Fibroblast of lung (primary cell): ENCODE results near the gene TTC39B. TPM values are rescaled to one million over a fixed set of nuclear protein-coding genes. Genes with fewer than 3 reads are reported as not detected.

Source experiments
- DNase-seq, 2 donors: peaks; one replicate each; pipeline versions ENCODE4 v3.0.0 to v3.0.0-alpha.2; 2010; ENCODE audit warnings: low read depth in 2 of 2
- H2AFZ ChIP-seq: 2 replicates; pipeline ENCODE4 v1.5.1; 2012; ENCODE audit warnings: low read length, control low read depth, inconsistent platforms
- H3K27ac ChIP-seq: 2 replicates; pipeline ENCODE4 v1.5.1; 2011; ENCODE audit warnings: low read length, control low read depth; ENCODE audit not compliant: insufficient read depth
- H3K27me3 ChIP-seq: 2 replicates; pipeline ENCODE4 v1.5.1; 2011; ENCODE audit warnings: mild to moderate bottlenecking, low read length; ENCODE audit not compliant: control insufficient read depth, insufficient read depth
- H3K36me3 ChIP-seq: 2 replicates; pipeline ENCODE4 v1.5.1; 2011; ENCODE audit warnings: low read length; ENCODE audit not compliant: control insufficient read depth, insufficient read depth
- H3K4me1 ChIP-seq: 2 replicates; pipeline ENCODE4 v1.5.1; 2011; ENCODE audit warnings: low read length; ENCODE audit not compliant: control insufficient read depth, insufficient read depth; ENCODE audit errors: extremely low read depth
- H3K4me2 ChIP-seq: 2 replicates; pipeline ENCODE4 v1.5.1; 2011; ENCODE audit warnings: low read length, control low read depth; ENCODE audit not compliant: insufficient read depth; ENCODE audit errors: extremely low read depth
- H3K4me3 ChIP-seq, 4 experiments: fragments of 200-600 bp in 1 of 4; sonication (generic) in 1 of 4; replicated peaks in 1 of 4; 2 replicates each; pipeline ENCODE4 v1.5.1; 2011 to 2016; ENCODE audit warnings: low read length in 4 of 4, low read depth in 3 of 4, mild to moderate bottlenecking in 3 of 4, control low read depth in 2 of 4, inconsistent platforms in 1 of 4, mixed read lengths in 1 of 4; ENCODE audit not compliant: insufficient read depth in 1 of 4; ENCODE audit errors: control extremely low read depth in 1 of 4
- H3K79me2 ChIP-seq: 2 replicates; pipeline ENCODE4 v1.5.1; 2012; ENCODE audit warnings: mild to moderate bottlenecking, low read length, inconsistent platforms; ENCODE audit not compliant: control insufficient read depth, insufficient read depth
- H3K9ac ChIP-seq: 2 replicates; pipeline ENCODE4 v1.5.1; 2011; ENCODE audit warnings: mild to moderate bottlenecking, low read length, control low read depth; ENCODE audit not compliant: insufficient read depth
- H3K9me3 ChIP-seq: 2 replicates; pipeline ENCODE4 v1.5.1; 2012; ENCODE audit warnings: low read depth, low read length; ENCODE audit not compliant: control insufficient read depth, insufficient read depth
- H4K20me1 ChIP-seq: 2 replicates; pipeline ENCODE4 v1.5.1; 2011; ENCODE audit warnings: low read length; ENCODE audit not compliant: control insufficient read depth, insufficient read depth; ENCODE audit errors: extremely low read depth
- EZH2 ChIP-seq: IDR thresholded peaks from 2 replicates; pipeline ENCODE4 v1.5.1; 2012; ENCODE audit warnings: low read length, control low read depth, mild to moderate bottlenecking; ENCODE audit errors: missing control alignments
- polyA plus RNA-seq, 2 donors: library from polyadenylated mRNA; depleted of rRNA in 1 of 2; stranded (reverse) in 1 of 2; unstranded in 1 of 2; fragments of >200 nt; gene quantifications; 2 replicates each; pipeline ENCODE4 v1.2.1, GENCODE V29; 2011 to 2012; ENCODE audit warnings: missing spikeins in 1 of 2
- total RNA-seq: library from RNA; depleted of rRNA; stranded (reverse); fragments of >200 nt; gene quantifications from 2 replicates; pipeline ENCODE4 v1.2.1, GENCODE V29; 2014
- TF ChIP-seq, protein P1 (sequence below), 2 donors: IDR thresholded peaks in 1 of 2; conservative IDR thresholded peaks in 1 of 2; 1 replicate in 1 of 2; 2 replicates in 1 of 2; pipeline ENCODE4 v1.5.1; 2011 to 2012; ENCODE audit warnings: low read length in 2 of 2, control low read depth in 1 of 2, inconsistent platforms in 1 of 2, low read depth in 1 of 2, mild to moderate bottlenecking in 1 of 2

Gene TTC39B
- total and polyA plus RNA-seq, 2 donors (not counting 1 experiment from before 2014, with no cell fraction given): 6.2 to 16.8 TPM

DNA sequence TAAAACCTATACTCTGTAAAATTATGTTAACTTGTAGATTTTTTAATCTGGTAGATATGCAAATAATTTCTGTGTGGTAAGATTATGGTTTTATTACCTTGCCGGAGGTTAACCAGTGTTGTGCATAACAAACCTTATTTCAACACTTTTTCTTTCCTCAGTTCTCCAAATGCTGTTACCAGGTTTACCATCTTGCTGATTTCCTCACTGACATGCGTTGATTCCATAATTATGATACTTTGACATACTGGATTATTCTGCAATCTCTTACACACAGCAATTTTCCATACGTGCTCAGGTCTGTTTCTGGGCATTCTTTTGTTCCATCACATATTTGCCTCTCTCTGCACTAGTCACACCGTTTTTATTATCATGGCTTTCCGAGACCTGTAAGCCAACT lies 77.6 kb downstream of the TTC39B start:
- no peak overlapping the region for H2AFZ ChIP-seq
- no peaks in the 10 kb centered on the region for H3K79me2 ChIP-seq
- no peak for DNase-seq
- no peaks in the 10 kb centered on the region for H4K20me1 ChIP-seq
- H3K9ac ChIP-seq: no peak overlapping the region
- no peak overlapping the region for H3K4me3 ChIP-seq
- H3K4me2 ChIP-seq: no peak overlapping the region
- no peak overlapping the region for H3K27ac ChIP-seq
- no peak for TF ChIP-seq EZH2
- TF ChIP-seq, protein P1, sequence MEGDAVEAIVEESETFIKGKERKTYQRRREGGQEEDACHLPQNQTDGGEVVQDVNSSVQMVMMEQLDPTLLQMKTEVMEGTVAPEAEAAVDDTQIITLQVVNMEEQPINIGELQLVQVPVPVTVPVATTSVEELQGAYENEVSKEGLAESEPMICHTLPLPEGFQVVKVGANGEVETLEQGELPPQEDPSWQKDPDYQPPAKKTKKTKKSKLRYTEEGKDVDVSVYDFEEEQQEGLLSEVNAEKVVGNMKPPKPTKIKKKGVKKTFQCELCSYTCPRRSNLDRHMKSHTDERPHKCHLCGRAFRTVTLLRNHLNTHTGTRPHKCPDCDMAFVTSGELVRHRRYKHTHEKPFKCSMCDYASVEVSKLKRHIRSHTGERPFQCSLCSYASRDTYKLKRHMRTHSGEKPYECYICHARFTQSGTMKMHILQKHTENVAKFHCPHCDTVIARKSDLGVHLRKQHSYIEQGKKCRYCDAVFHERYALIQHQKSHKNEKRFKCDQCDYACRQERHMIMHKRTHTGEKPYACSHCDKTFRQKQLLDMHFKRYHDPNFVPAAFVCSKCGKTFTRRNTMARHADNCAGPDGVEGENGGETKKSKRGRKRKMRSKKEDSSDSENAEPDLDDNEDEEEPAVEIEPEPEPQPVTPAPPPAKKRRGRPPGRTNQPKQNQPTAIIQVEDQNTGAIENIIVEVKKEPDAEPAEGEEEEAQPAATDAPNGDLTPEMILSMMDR (conservative IDR thresholded peaks at IDR 0.05 in 1 of 2, IDR thresholded peaks at IDR 0.05 in 1 of 2; ENCODE audit: low read depth in 1 of 2, low read length in 2 of 2): no peak
- H3K4me1 ChIP-seq: no peaks in the 10 kb centered on the region
- H3K27me3 ChIP-seq: no peaks in the 10 kb centered on the region
- H3K36me3 ChIP-seq: no peaks in the 10 kb centered on the region
- H3K9me3 ChIP-seq: no peaks in the 10 kb centered on the region

DNA sequence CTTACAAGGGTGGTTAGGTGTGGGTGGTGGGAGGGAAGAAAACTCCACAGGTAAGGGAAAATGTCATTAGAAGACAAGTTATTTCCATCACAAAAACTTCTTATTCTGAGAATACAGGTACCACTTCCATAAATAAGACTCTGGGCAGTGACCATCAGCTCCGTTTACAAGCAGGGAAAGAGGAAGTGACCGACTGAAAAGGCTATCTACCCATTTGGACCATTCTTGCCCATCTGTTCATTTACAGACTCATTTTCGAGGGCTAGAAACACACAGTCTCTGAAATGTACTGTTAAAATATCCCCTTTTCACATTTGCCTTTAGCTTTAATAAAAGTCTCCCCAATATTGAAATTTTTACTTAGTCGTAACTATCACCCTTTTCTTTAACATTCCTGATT lies 79.5 kb downstream of the TTC39B start:
- Histone ChIP-seq H3K4me2 (no peak overlapping the region), H4K20me1 (no peaks in the 10 kb centered on the region), H3K36me3 (no peaks in the 10 kb centered on the region), H3K9ac (no peak overlapping the region), H3K9me3 (no peaks in the 10 kb centered on the region), H3K79me2 (no peaks in the 10 kb centered on the region), H3K27ac (no peak overlapping the region), H2AFZ (no peak overlapping the region), H3K4me1 (no peaks in the 10 kb centered on the region), H3K4me3 (no peak overlapping the region), H3K27me3 (no peaks in the 10 kb centered on the region)
- DNase-seq: no peak
- TF ChIP-seq, protein P1 (conservative IDR thresholded peaks at IDR 0.05 in 1 of 2, IDR thresholded peaks at IDR 0.05 in 1 of 2; ENCODE audit: low read depth in 1 of 2, low read length in 2 of 2): no peak
- TF ChIP-seq EZH2: no peak

DNA sequence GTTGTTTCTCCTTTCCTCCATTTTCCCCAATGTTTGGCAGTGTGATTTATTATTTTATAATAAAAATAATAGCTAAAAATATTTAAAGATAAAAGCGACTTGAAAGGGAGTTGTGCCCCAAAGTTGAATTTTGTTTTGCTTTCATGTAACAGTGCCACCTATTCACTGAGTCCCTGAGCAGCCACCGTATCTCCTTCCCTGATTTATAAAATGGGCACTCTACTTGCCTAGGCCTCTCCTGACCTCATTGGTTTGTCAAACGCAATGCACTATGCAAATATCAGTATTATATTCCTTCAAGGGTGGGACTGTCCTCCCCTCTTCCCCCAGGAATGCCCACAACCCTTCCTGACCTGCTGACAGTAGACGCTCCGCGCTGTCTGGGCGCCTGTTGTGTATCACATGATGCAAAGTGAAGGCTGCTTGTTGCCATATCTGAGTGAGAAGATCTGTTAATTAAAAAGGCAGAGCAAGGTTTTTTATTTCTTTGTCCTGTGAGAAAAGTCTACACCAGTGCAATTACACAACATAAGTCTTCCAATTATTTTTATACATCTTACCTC lies 81.4 kb downstream of the TTC39B start:
- TF ChIP-seq EZH2: no peak
- TF ChIP-seq, protein P1 (conservative IDR thresholded peaks at IDR 0.05 in 1 of 2, IDR thresholded peaks at IDR 0.05 in 1 of 2; ENCODE audit: low read depth in 1 of 2, low read length in 2 of 2): no peak
- no peaks in the 10 kb centered on the region for H3K9me3 ChIP-seq
- H4K20me1 ChIP-seq: no peaks in the 10 kb centered on the region
- no peaks in the 10 kb centered on the region for H3K36me3 ChIP-seq
- H3K4me3 ChIP-seq: no peak overlapping the region
- no peak overlapping the region for H3K9ac ChIP-seq
- no peak overlapping the region for H3K27ac ChIP-seq
- no peak overlapping the region for H2AFZ ChIP-seq
- peaks cover 2% of the 10 kb centered on the region for H3K4me1 ChIP-seq
- no peak for DNase-seq
- H3K4me2 ChIP-seq: no peak overlapping the region
- no peaks in the 10 kb centered on the region for H3K79me2 ChIP-seq
- H3K27me3 ChIP-seq: no peaks in the 10 kb centered on the region
